Measurements from ENCODE around the gene FRRS1. TPM values are rescaled to one million over a fixed set of nuclear protein-coding genes. Genes with fewer than 3 reads are reported as not detected.
A peak's percentile ranks its signal among the peaks of the same experiment; 100 is the strongest.

FRRS1 gene
- total and polyA plus RNA-seq, 12 donors: 0.88 to 8.2 (median 4.7) TPM

GRCh38 chr1:99727575-99728185 is 38.8 kb downstream of the FRRS1 start:
- ATAC-seq (peak in 7 of 8 donors; percentile 23 to 65 (median 50)), DNase-seq (no peak)
- Histone ChIP-seq H3K4me3 (peak overlapping the region in 5 of 10 donors; percentile 4 to 43 (median 22)), H3K4me1 (peaks cover 0 to 27% (median 21%) of the 10 kb centered on the region in 9 donors), H3K27ac (peak overlapping the region; percentile 51 to 84 (median 78)), H3K36me3 (peaks cover 0 to 27% (median 0%) of the 10 kb centered on the region in 9 donors), H3K9me3 (no peaks in the 10 kb centered on the region), H3K27me3 (no peaks in the 10 kb centered on the region)
- no peak for TF ChIP-seq CTCF (IDR thresholded peaks at IDR 0.05)
- intact Hi-C loops (cut with DNase I): no loop called here
- WGBS, 2 donors: 64 to 71% methylated on average over 4 of the region's 4 CpGs

GRCh38 chr1:99726818-99727217 is 39.6 kb downstream of the FRRS1 start:
- no peak overlapping the region for H3K4me3 ChIP-seq
- H3K4me1 ChIP-seq: peaks cover 0 to 27% (median 21%) of the 10 kb centered on the region in 9 donors
- no peak for ATAC-seq

GRCh38 chr1:99726407-99726806 is 40.0 kb downstream of the FRRS1 start:
- no peak overlapping the region for H3K4me3 ChIP-seq
- DNase-seq (no peak), ATAC-seq (no peak)
- H3K36me3 ChIP-seq: peaks cover 0 to 27% (median 0%) of the 10 kb centered on the region in 9 donors
- H3K27me3 ChIP-seq: no peaks in the 10 kb centered on the region
- peak overlapping the region in 4 of 10 donors; percentile 23 to 81 (median 58) for H3K27ac ChIP-seq
- 96 to 100% methylated on average over 1 of the region's 1 CpG for WGBS, 2 donors
- intact Hi-C loops (cut with DNase I): no loop called here
- peaks cover 0 to 27% (median 21%) of the 10 kb centered on the region in 9 donors for H3K4me1 ChIP-seq
- H3K9me3 ChIP-seq: no peaks in the 10 kb centered on the region
- TF ChIP-seq CTCF (IDR thresholded peaks at IDR 0.05): no peak

More at GRCh38 chr1:99726818-99727217, 39.6 kb downstream of the FRRS1 start:
- no peak for TF ChIP-seq CTCF (IDR thresholded peaks at IDR 0.05)
- intact Hi-C loops (cut with DNase I): no loop called here
- WGBS, 2 donors: 76 to 87% methylated on average over 2 of the region's 2 CpGs
- Histone ChIP-seq H3K9me3 (no peaks in the 10 kb centered on the region), H3K27me3 (no peaks in the 10 kb centered on the region), H3K27ac (peak overlapping the region in 4 of 10 donors; percentile 23 to 81 (median 58)), H3K36me3 (peaks cover 0 to 27% (median 0%) of the 10 kb centered on the region in 9 donors)
- no peak for DNase-seq

GRCh38 chr1:99725996-99726395 is 40.4 kb downstream of the FRRS1 start:
- peaks cover 0 to 27% (median 21%) of the 10 kb centered on the region in 9 donors for H3K4me1 ChIP-seq
- no peak overlapping the region for H3K4me3 ChIP-seq
- DNase-seq: no peak
- no peaks in the 10 kb centered on the region for H3K27me3 ChIP-seq
- H3K9me3 ChIP-seq: no peaks in the 10 kb centered on the region
- peaks cover 0 to 27% (median 0%) of the 10 kb centered on the region in 9 donors for H3K36me3 ChIP-seq
- WGBS, 2 donors: 48 to 51% methylated on average over 4 of the region's 4 CpGs
- no peak for TF ChIP-seq CTCF (IDR thresholded peaks at IDR 0.05)
- H3K27ac ChIP-seq: peak overlapping the region in 4 of 10 donors; percentile 6 to 81 (median 26)
- no peak for ATAC-seq
- intact Hi-C loops (cut with DNase I): no loop called here

Data from heart right ventricle (tissue), 16 donors.